Measurements from ENCODE around the gene MCC.

The MCC gene

DNA sequence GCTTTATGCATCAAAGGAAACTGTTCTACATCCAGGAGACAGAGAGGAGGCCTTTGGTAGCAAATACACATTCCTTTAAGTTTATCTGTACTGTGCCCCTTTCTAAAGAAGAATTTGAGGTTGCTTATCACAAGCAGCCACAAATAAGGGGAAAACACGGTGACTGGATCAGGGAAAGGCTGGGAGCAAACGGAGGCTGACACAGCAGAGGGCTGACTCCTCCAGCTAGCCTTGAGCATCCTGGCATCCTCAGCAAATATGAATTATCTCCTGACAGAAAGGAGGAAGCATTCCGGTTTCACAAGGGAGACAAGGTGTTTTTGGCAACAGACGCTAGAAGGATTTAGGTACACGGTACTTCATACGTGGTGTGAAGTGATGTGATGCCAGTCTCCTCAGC, 378.1 kb downstream of the MCC start:
- in situ Hi-C loops (cut with MboI; ENCODE audit: low sequenced_read_pairs, unreplicated experiment), result no loop called here
- TF ChIP-seq, protein P1, sequence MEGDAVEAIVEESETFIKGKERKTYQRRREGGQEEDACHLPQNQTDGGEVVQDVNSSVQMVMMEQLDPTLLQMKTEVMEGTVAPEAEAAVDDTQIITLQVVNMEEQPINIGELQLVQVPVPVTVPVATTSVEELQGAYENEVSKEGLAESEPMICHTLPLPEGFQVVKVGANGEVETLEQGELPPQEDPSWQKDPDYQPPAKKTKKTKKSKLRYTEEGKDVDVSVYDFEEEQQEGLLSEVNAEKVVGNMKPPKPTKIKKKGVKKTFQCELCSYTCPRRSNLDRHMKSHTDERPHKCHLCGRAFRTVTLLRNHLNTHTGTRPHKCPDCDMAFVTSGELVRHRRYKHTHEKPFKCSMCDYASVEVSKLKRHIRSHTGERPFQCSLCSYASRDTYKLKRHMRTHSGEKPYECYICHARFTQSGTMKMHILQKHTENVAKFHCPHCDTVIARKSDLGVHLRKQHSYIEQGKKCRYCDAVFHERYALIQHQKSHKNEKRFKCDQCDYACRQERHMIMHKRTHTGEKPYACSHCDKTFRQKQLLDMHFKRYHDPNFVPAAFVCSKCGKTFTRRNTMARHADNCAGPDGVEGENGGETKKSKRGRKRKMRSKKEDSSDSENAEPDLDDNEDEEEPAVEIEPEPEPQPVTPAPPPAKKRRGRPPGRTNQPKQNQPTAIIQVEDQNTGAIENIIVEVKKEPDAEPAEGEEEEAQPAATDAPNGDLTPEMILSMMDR (IDR thresholded peaks at IDR 0.05; ENCODE audit: borderline replicate concordance, control extremely low read depth, extremely low read depth, insufficient read depth, missing control alignments), result no peak
- no peak for DNase-seq (ENCODE audit: low spot score)

DNA sequence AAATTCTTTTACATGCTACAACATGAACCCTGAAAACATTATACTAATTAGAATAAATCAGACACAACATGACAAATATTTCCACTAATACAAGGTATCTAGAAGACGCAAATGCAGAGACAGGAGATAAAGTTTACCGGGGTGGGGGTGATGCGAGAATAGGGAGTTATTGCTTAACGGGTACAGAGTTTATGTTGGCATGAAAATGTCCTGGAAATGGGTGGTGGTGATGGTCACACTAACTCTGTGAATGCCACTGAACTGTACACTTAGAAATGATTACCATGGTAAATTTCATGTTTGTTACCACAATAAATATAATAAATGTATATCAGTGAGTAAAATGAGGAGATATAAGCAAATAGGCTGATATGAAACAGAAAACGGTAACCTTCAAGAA, 378.9 kb downstream of the MCC start:
- DNase-seq (ENCODE audit: low spot score), result no peak
- TF ChIP-seq, protein P1 (IDR thresholded peaks at IDR 0.05; ENCODE audit: borderline replicate concordance, control extremely low read depth, extremely low read depth, insufficient read depth, missing control alignments), result no peak
- in situ Hi-C loops (cut with MboI; ENCODE audit: low sequenced_read_pairs, unreplicated experiment), result no loop called here

DNA sequence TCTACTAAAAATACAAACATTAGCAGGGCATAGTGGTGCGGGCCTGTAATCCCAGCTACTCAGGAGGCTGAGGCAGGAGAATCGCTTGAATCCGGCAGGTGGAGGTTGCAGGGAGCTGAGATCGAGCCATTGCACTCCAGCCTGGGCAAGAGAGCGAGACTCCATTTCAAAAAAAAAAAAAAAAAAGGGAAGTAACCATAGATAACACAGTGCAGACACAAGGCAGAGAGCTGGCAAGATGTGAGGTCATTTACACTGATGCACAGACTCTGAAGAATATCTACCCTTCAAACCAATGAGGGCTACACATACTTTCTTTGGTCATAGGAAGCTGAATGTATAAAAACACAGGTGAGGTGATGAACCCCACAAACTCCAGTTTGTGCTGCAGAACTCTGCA, 379.8 kb downstream of the MCC start:
- DNase-seq (ENCODE audit: low spot score), result no peak
- in situ Hi-C loops (cut with MboI; ENCODE audit: low sequenced_read_pairs, unreplicated experiment), result no loop called here
- TF ChIP-seq, protein P1 (IDR thresholded peaks at IDR 0.05; ENCODE audit: borderline replicate concordance, control extremely low read depth, extremely low read depth, insufficient read depth, missing control alignments), result no peak

DNA sequence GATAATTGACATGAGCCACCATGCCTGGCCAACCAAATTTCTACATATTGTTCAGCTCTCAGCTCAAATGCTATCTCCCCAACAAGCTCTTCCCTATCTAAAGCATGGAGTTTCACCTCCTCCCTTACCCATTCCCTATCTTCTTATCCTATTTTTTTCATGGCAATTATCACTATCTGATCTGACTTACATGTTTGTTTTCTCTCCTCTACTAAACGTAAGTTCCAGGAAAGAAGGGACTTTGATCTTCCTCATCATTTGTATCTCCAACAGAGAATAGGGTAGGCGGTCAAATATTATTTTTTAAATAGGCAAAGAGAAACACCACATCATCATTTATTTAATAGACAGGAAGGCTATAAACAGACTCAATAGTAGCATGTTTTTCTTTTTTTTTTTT, 381.4 kb downstream of the MCC start:
- TF ChIP-seq, protein P1 (IDR thresholded peaks at IDR 0.05; ENCODE audit: borderline replicate concordance, control extremely low read depth, extremely low read depth, insufficient read depth, missing control alignments), result no peak
- no peak for DNase-seq (ENCODE audit: low spot score)
- in situ Hi-C loops (cut with MboI; ENCODE audit: low sequenced_read_pairs, unreplicated experiment), result no loop called here

DNA sequence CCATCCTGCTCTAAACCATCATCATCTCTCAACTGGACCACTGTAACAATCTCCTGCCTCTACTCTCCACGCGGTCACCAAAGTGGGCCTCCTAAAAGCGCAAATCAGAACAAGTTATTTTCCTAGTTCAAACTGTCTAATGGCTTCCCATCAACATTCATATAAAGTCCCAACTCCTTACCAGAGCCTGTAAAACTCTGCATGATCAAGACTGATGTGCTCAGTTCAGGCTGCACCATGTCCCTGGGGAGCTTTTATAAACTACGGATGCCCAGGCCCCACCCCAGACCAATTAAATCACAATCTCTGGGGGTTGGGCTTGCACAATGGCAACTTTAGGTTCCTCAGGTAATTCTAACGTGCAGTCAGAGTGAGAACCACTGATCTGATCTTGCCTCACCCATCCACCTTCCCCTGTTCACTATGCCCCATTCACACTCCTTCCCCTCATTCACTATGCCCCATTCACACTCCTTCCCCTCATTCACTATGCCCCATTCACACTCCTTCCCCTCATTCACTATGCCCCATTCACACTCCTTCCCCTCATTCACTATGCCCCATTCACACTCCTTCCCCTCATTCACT, 382.5 kb downstream of the MCC start:
- TF ChIP-seq, protein P1 (IDR thresholded peaks at IDR 0.05; ENCODE audit: borderline replicate concordance, control extremely low read depth, extremely low read depth, insufficient read depth, missing control alignments), result no peak
- no peak for DNase-seq (ENCODE audit: low spot score)
- in situ Hi-C loops (cut with MboI; ENCODE audit: low sequenced_read_pairs, unreplicated experiment), result no loop called here

DNA sequence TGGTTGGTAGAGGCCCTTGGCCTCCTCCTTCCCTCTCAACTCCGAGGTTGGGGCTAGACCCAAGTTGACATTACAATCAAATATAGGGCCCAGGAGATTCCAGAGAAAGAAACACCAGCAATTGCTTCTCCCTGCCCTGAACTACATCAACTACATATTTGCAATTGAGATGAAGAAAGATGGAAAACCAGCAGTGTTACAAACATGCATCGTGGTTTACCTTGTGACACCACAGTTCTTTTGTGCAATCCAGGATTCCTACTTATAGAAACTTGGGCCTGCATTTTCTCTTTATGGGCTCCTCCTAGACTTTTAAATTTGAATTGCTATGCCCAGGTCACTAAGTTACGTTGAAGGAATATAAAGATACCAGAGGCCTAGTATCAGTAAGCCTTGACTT, 384.9 kb downstream of the MCC start:
- no peak for DNase-seq (ENCODE audit: low spot score)
- TF ChIP-seq, protein P1 (IDR thresholded peaks at IDR 0.05; ENCODE audit: borderline replicate concordance, control extremely low read depth, extremely low read depth, insufficient read depth, missing control alignments), result no peak
- in situ Hi-C loops (cut with MboI; ENCODE audit: low sequenced_read_pairs, unreplicated experiment), result no loop called here

Measured in GM13976 (cell line).